PC-3 (cell line): ENCODE data around the gene CACNG5.

ENCODE experiments used
- EZH2 ChIP-seq: fragments of 300-600 bp; sonication (generic); IDR thresholded peaks from one replicate; pipeline ENCODE4 v1.6.1; 2017; ENCODE audit warnings: antibody characterized with exemption, mild to moderate bottlenecking, low read length; ENCODE audit not compliant: unreplicated experiment
- EZH2phosphoT487 ChIP-seq: fragments of 300-600 bp; sonication (generic); IDR thresholded peaks from 2 replicates; pipeline ENCODE4 v1.6.1; 2018; ENCODE audit warnings: mild to moderate bottlenecking, antibody characterized with exemption, low read length, borderline replicate concordance
- TF ChIP-seq, protein P1 (sequence below): fragments of 300-600 bp; sonication (generic); conservative IDR thresholded peaks from 2 replicates; pipeline ENCODE4 v1.5.1; 2017; ENCODE audit warnings: antibody characterized with exemption, low read depth, mild to moderate bottlenecking, low read length

DNA sequence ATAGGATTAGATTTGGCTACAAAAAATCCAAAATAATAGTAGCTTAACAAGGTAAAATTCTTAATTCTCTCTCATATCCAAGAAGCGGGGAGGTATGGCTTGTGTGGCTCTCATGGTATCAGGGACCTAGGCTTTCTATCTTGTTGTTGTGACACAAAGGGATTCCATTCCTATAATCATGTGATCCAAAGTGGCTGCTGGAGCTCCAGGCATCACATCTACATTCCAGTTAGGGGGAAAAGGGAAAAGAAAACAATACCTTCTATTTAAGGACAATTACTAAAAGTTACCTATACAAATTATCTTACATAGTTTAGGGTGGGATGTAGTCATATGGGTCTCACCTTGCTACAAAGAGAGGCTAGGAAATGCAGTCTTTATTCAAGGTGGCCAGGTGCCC is 82.0 kb downstream of the CACNG5 start:
- TF ChIP-seq, protein P1, sequence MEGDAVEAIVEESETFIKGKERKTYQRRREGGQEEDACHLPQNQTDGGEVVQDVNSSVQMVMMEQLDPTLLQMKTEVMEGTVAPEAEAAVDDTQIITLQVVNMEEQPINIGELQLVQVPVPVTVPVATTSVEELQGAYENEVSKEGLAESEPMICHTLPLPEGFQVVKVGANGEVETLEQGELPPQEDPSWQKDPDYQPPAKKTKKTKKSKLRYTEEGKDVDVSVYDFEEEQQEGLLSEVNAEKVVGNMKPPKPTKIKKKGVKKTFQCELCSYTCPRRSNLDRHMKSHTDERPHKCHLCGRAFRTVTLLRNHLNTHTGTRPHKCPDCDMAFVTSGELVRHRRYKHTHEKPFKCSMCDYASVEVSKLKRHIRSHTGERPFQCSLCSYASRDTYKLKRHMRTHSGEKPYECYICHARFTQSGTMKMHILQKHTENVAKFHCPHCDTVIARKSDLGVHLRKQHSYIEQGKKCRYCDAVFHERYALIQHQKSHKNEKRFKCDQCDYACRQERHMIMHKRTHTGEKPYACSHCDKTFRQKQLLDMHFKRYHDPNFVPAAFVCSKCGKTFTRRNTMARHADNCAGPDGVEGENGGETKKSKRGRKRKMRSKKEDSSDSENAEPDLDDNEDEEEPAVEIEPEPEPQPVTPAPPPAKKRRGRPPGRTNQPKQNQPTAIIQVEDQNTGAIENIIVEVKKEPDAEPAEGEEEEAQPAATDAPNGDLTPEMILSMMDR: no peak
- TF ChIP-seq EZH2 (no peak), EZH2phosphoT487 (no peak)
